ENCODE results near the gene RPS21.

GRCh38 chr20:62430866-62431447 lies 44.1 kb downstream of the RPS21 start:
- TF ChIP-seq CTCF (IDR thresholded peaks at IDR 0.05 in 2 of 3, conservative IDR thresholded peaks at IDR 0.05 in 1 of 3; ENCODE audit: borderline replicate concordance in 1 of 3, insufficient read depth in 1 of 3, low read depth in 2 of 3, low read length in 2 of 3) = no peak
- no peak for TF ChIP-seq POLR2AphosphoS5 (IDR thresholded peaks at IDR 0.05; ENCODE audit: low read depth, low read length)
- TF ChIP-seq ZFX (IDR thresholded peaks at IDR 0.05) = no peak
- TF ChIP-seq CBX3 (IDR thresholded peaks at IDR 0.05; ENCODE audit: low read depth) = no peak

Measured in HCT116 (cell line).